CD4-positive, alpha-beta T cell treated with Interleukin-6 for 4 hours (primary cell): Measurements from ENCODE around the gene AGFG2.

Experiments
- DNase-seq: peaks from one replicate; pipeline ENCODE4 v3.0.0-alpha.2; 2020; ENCODE audit warnings: mixed read lengths

Gene AGFG2

DNA sequence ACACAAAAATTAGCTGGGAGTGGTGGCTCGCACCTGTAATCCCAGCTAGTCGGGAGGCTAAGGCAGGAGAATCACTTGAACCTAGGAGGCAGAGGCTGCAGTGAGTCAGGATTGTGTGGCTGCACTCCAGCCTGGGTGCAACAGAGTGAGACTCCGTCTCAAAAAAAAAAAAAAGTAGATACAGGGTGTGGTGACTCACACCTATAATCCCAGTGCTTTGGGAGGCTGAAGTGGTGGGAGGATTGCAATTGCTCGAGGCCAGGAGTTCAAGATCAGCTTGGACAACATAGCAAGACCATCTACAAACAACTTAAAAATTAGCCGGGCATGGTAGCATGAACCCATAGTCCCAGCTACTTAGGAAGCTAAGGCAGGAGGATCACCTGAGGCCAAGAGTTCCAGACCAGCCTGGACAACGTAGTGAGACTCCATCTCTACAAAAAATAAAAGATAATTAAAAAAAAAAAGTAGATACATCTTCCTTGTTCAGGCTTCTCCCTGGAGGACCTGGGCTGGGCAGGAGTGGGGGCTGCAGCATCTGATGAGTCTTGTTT, 75.4 kb downstream of the AGFG2 start:
- DNase-seq = no peak
